ENCODE results near the gene ANKS1A. TPM values are rescaled to one million over a fixed set of nuclear protein-coding genes. Genes with fewer than 3 reads are reported as not detected.

Gene ANKS1A
- total and polyA plus RNA-seq, 11 donors = 11.0 to 49.5 (median 29.3) TPM

DNA sequence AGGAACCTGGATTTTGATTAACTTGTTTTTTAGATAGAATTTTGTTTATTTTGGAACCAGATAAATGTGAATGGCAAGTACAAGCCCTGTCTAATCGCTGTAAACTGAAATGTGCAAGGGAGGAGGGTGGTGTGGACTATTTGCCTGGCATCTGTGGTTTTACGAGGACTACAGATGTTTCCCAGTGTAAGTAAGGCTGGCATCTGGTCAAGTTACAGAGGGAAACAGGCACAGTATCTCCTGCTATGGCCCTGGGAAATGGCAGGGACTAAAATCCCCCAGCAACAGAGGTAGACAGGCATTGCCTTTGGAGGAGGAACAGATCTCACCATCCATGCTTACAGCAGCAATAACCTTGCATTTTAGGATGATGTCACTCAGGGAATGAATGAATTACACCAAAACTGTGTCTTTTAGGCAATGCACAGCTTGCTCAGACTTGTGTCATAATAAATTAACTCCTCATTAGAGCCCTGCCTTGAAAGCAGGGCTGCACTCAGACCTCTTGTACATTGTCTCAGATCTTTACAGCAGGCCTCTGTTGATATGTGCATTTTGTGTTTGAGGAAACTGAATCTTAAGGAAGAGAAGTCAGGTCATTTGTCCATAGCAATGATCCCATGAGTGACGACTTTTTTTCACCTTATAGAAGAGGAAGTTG lies 155.8 kb downstream of the ANKS1A start:
- no peaks in the 10 kb centered on the region for H3K27me3 ChIP-seq
- peaks cover 0 to 11% (median 3%) of the 10 kb centered on the region in 9 donors for H3K36me3 ChIP-seq
- ATAC-seq (peak; percentile 5 to 33 (median 23)), DNase-seq (peak in 2 of 5 donors; percentile 19 to 23)
- 29 to 51% (median 38%) methylated on average over 3 of the region's 3 CpGs for WGBS, 4 donors
- H3K27ac ChIP-seq = peak overlapping the region; percentile 66 to 93 (median 83)
- intact Hi-C loops (cut with DNase I) = no loop called here
- TF ChIP-seq POLR2A (IDR thresholded peaks at IDR 0.05) = no peak
- TF ChIP-seq, protein P1, sequence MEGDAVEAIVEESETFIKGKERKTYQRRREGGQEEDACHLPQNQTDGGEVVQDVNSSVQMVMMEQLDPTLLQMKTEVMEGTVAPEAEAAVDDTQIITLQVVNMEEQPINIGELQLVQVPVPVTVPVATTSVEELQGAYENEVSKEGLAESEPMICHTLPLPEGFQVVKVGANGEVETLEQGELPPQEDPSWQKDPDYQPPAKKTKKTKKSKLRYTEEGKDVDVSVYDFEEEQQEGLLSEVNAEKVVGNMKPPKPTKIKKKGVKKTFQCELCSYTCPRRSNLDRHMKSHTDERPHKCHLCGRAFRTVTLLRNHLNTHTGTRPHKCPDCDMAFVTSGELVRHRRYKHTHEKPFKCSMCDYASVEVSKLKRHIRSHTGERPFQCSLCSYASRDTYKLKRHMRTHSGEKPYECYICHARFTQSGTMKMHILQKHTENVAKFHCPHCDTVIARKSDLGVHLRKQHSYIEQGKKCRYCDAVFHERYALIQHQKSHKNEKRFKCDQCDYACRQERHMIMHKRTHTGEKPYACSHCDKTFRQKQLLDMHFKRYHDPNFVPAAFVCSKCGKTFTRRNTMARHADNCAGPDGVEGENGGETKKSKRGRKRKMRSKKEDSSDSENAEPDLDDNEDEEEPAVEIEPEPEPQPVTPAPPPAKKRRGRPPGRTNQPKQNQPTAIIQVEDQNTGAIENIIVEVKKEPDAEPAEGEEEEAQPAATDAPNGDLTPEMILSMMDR (IDR thresholded peaks at IDR 0.05) = no peak
- H3K4me3 ChIP-seq = no peak overlapping the region
- peaks cover 29 to 100% (median 93%) of the 10 kb centered on the region in 12 donors for H3K4me1 ChIP-seq
- no peaks in the 10 kb centered on the region for H3K9me3 ChIP-seq

DNA sequence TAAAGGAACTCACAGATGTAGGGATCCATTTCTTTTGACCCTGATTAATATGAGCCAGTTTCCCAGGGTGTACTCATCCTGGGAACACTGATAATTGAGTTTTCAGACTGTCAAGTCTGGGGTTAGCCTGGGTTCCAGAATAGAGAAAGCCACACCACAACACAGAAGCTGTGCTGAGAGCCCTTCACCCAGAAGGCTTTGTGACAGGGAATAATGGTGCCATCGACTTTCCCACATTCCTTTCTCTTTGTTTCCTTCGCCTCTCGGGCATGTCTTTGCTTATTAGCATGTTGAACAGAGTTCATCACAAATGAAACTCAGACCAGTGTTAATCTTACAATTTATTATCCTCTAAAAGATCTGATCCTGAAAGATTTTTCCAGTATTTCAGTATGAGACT lies 157.0 kb downstream of the ANKS1A start:
- TF ChIP-seq, protein P1 (IDR thresholded peaks at IDR 0.05) = no peak
- no peak for TF ChIP-seq POLR2A (IDR thresholded peaks at IDR 0.05)
- DNase-seq = no peak
- intact Hi-C loops (cut with DNase I) = loop anchor here in 1 of 10 donors (2.0 kb wide), 1 partner anchor 29 kb away; no protein-coding TSS in a partner anchor
- no peak overlapping the region for H3K4me3 ChIP-seq
- no peaks in the 10 kb centered on the region for H3K27me3 ChIP-seq
- H3K27ac ChIP-seq = peak overlapping the region; percentile 66 to 93 (median 83)
- peaks cover 29 to 100% (median 96%) of the 10 kb centered on the region in 12 donors for H3K4me1 ChIP-seq
- no peaks in the 10 kb centered on the region for H3K9me3 ChIP-seq
- ATAC-seq = no peak
- peaks cover 0 to 4% (median 0%) of the 10 kb centered on the region in 9 donors for H3K36me3 ChIP-seq
- WGBS, 4 donors = 49 to 65% (median 60%) methylated on average over 3 of the region's 3 CpGs

DNA sequence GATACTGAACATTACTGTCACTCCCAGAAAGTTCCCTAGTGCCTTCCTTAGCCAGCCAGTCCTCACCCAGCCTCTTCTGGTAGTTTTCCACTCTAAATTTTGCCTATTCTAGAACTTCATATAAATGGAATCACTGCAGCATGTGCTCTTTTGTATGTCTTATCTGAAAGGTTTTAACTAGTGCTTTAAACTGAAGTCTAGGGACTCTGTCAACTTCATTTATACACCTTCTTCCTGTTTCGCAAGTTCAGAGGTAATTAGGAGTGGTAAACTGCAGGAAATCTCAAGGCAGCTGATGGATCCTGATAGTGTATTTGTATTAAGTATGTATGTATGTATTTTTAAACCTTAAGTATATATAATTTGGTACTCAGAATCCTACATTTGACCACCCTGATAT lies 157.8 kb downstream of the ANKS1A start:
- no peak for DNase-seq
- no peak for TF ChIP-seq POLR2A (IDR thresholded peaks at IDR 0.05)
- TF ChIP-seq, protein P1 (IDR thresholded peaks at IDR 0.05) = no peak
- Histone ChIP-seq H3K27ac (peak overlapping the region; percentile 66 to 93 (median 83)), H3K4me3 (no peak overlapping the region), H3K4me1 (peaks cover 29 to 100% (median 91%) of the 10 kb centered on the region in 12 donors), H3K27me3 (no peaks in the 10 kb centered on the region), H3K36me3 (peaks cover 0 to 9% (median 7%) of the 10 kb centered on the region in 9 donors), H3K9me3 (no peaks in the 10 kb centered on the region)
- ATAC-seq = peak in 1 of 4 donors; percentile 13
- WGBS, 4 donors = 43 to 64% (median 49%) methylated on average over 1 of the region's 1 CpG
- intact Hi-C loops (cut with DNase I) = loop anchor here in 1 of 10 donors (2.0 kb wide), 1 partner anchor 30 kb away; no protein-coding TSS in a partner anchor

DNA sequence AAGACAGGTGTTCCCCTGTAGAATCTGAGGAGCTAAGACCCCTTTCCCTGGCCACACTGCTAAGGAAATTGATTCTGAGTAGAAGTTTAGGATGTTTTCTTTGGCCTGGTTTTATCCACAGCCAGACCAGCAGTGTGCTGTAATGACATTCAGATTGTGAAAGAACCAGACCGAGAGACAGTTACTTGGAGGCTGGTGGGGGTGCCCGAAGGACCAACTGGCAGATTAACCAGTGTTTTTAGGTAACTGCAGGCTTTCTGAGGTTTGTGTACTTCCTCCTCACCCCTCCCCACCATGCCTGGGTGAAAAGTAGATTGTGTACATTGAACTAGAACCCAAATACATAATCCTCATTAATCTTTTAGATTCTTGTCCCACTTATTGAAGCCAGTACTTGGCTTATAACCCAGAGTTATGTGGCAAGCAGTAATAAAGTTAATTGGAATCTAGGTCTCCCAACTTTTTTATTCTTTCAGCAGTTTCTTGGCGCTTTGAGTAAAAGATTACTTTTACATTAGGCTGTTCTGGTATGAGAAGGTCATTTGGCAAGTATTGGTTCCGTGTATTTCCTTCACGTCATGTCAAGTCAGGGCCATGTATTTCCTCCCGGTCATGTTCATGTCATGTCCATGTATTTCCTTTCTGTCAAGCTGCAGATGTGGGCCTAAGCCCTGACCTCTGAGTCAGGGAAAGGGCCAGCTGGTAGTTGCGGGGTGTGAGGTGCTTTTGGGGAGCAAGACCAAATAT lies 158.4 kb downstream of the ANKS1A start:
- Histone ChIP-seq H3K4me3 (no peak overlapping the region), H3K27ac (peak overlapping the region; percentile 66 to 93 (median 83)), H3K36me3 (peaks cover 0 to 12% (median 7%) of the 10 kb centered on the region in 9 donors), H3K9me3 (no peaks in the 10 kb centered on the region), H3K27me3 (no peaks in the 10 kb centered on the region), H3K4me1 (peaks cover 29 to 100% (median 92%) of the 10 kb centered on the region in 12 donors)
- TF ChIP-seq POLR2A (IDR thresholded peaks at IDR 0.05) = no peak
- TF ChIP-seq, protein P1 (IDR thresholded peaks at IDR 0.05) = no peak
- ATAC-seq (peak in 3 of 4 donors; percentile 30 to 72 (median 39)), DNase-seq (no peak)
- intact Hi-C loops (cut with DNase I) = loop anchor here in 1 of 10 donors (2.0 kb wide), 1 partner anchor 31 kb away; no protein-coding TSS in a partner anchor
- WGBS, 4 donors = 28 to 51% (median 36%) methylated on average over 7 of the region's 7 CpGs
